Naive thymus-derived CD8-positive, alpha-beta T cell (primary cell): ENCODE data around the gene SEC63. TPM values are rescaled to one million over a fixed set of nuclear protein-coding genes. Genes with fewer than 3 reads are reported as not detected.
"Not testable (repeated sequence)": the region's sequence is repeated elsewhere in the genome, so short reads cannot be mapped to it uniquely, and the experiment has no call there.

ENCODE experiments used
- ATAC-seq, 2 donors: fragments of 150-1000 bp; cut with Tn5 transposase in 1 of 2; sonication (Bioruptor Pico), chemical (Tn5 transposase) in 1 of 2; 1 replicate in 1 of 2; 2 replicates in 1 of 2; pipeline ENCODE4 v1.10.0; 2021; ENCODE audit warnings: mild to moderate bottlenecking in 2 of 2, moderate library complexity in 2 of 2
- POLR2A ChIA-PET: fragments of 350-600 bp; sonication (Branson Sonifier 250); formaldehyde crosslinking; loops from one replicate; lab custom pipeline; 2021; ENCODE audit warnings: antibody characterized with exemption; lab: Charles Lee
- DNase-seq, 10 donors: peaks; one replicate each; pipeline versions ENCODE4 v3.0.0 to v3.0.0-alpha.2; 2020 to 2022
- H3K27ac Mint-ChIP-seq, 10 donors: one replicate each; pipeline ENCODE4 v1.8.0; 2020 to 2022; ENCODE audit warnings: mild to moderate bottlenecking in 10 of 10, mixed read lengths in 10 of 10, moderate library complexity in 4 of 10, inconsistent platforms in 1 of 10
- H3K27me3 Mint-ChIP-seq, 5 donors: one replicate each; pipeline ENCODE4 v1.8.0; 2021 to 2022; ENCODE audit warnings: mixed read lengths in 5 of 5
- H3K36me3 Mint-ChIP-seq, 3 donors: one replicate each; pipeline ENCODE4 v1.8.0; 2020 to 2022; ENCODE audit warnings: mixed read lengths in 3 of 3, mild to moderate bottlenecking in 2 of 3, inconsistent platforms in 1 of 3
- H3K4me1 Mint-ChIP-seq, 4 donors: one replicate each; pipeline ENCODE4 v1.8.0; 2021 to 2022; ENCODE audit warnings: mixed read lengths in 4 of 4
- H3K4me3 Mint-ChIP-seq, 10 donors: one replicate each; pipeline ENCODE4 v1.8.0; 2020 to 2022; ENCODE audit warnings: mild to moderate bottlenecking in 10 of 10, mixed read lengths in 10 of 10, moderate library complexity in 6 of 10, inconsistent platforms in 1 of 10
- H3K9me3 Mint-ChIP-seq, 9 donors: one replicate each; pipeline ENCODE4 v1.8.0; 2020 to 2022; ENCODE audit warnings: mixed read lengths in 9 of 9, mild to moderate bottlenecking in 3 of 9, inconsistent platforms in 1 of 9, moderate library complexity in 1 of 9
- polyA plus RNA-seq, 3 donors: library from polyadenylated mRNA; unstranded; fragments of 300-500 nt; fragmentation: Illumina TruSeq; gene quantifications; one replicate each; pipeline ENCODE4 v1.2.3, GENCODE V29; 2021
- total RNA-seq, 8 experiments: library from RNA in 2 of 8; stranded (reverse) in 2 of 8; gene quantifications; one replicate each; pipeline ENCODE4 v1.2.3 and lab custom pipeline; 2021 to 2026

SEC63 gene, protein sequence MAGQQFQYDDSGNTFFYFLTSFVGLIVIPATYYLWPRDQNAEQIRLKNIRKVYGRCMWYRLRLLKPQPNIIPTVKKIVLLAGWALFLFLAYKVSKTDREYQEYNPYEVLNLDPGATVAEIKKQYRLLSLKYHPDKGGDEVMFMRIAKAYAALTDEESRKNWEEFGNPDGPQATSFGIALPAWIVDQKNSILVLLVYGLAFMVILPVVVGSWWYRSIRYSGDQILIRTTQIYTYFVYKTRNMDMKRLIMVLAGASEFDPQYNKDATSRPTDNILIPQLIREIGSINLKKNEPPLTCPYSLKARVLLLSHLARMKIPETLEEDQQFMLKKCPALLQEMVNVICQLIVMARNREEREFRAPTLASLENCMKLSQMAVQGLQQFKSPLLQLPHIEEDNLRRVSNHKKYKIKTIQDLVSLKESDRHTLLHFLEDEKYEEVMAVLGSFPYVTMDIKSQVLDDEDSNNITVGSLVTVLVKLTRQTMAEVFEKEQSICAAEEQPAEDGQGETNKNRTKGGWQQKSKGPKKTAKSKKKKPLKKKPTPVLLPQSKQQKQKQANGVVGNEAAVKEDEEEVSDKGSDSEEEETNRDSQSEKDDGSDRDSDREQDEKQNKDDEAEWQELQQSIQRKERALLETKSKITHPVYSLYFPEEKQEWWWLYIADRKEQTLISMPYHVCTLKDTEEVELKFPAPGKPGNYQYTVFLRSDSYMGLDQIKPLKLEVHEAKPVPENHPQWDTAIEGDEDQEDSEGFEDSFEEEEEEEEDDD
- 10 to 100 TPM; 76.6 to 81.6 TPM for total RNA-seq
- 10 to 100 TPM; 28.8 to 32.1 (median 31.9) TPM for polyA plus RNA-seq
- 31.0 to 41.8 (median 38.2) reads per million in 6 experiments for total RNA-seq (lab: John Stamatoyannopoulos, UW)

GRCh38 chr6:107957909-107958688, at the start of gene SEC63:
Gene SEC63 (minus strand): TSS chr6:107958208. CDS start chr6:107958009, 199 bp downstream.
- peaks cover 14 to 32% (median 23%) of the 10 kb centered on the region in 4 donors for H3K4me1 Mint-ChIP-seq

GRCh38 chr6:108005961-108006360, 48.0 kb upstream of the SEC63 start:
- no peak for ATAC-seq
- Mint-ChIP-seq H3K9me3 (peaks cover 0 to 26% (median 15%) of the 10 kb centered on the region in 9 donors), H3K36me3 (peaks cover 2 to 23% (median 13%) of the 10 kb centered on the region in 3 donors), H3K27me3 (peaks cover 0 to 7% (median 0%) of the 10 kb centered on the region in 5 donors), H3K27ac (no peak overlapping the region), H3K4me1 (no peaks in the 10 kb centered on the region), H3K4me3 (no peak overlapping the region)
- DNase-seq, result no peak
- POLR2A ChIA-PET, result no interaction called here

More at GRCh38 chr6:107957909-107958688, at the start of gene SEC63:
- POLR2A ChIA-PET, result interaction anchor here (0.8 to 1.4 kb wide), 6 partner anchors 10 to 1425 kb away, joined by 3 to 4 read pairs (median 3); partner anchors contain the start of genes CD164 and PDSS2
- peak within 1 kb of the TSS; percentile 97 to 100 (median 98) for H3K4me3 Mint-ChIP-seq
- peak within 1 kb of the TSS; percentile 81 to 98 (median 97) for H3K27ac Mint-ChIP-seq
- H3K27me3 Mint-ChIP-seq, result no peaks in the 10 kb centered on the region
- peak; percentile 94 to 97 for ATAC-seq
- peak; percentile 93 to 98 (median 96) for DNase-seq
- H3K36me3 Mint-ChIP-seq, result peaks cover 4 to 5% (median 4%) of the 10 kb centered on the region in 3 donors
- H3K9me3 Mint-ChIP-seq, result no peaks in the 10 kb centered on the region

GRCh38 chr6:108004861-108005260, 46.9 kb upstream of the SEC63 start:
- H3K4me3 Mint-ChIP-seq, result no peak overlapping the region
- H3K9me3 Mint-ChIP-seq, result peaks cover 0 to 24% (median 14%) of the 10 kb centered on the region in 9 donors
- ATAC-seq, result no peak

DNA sequence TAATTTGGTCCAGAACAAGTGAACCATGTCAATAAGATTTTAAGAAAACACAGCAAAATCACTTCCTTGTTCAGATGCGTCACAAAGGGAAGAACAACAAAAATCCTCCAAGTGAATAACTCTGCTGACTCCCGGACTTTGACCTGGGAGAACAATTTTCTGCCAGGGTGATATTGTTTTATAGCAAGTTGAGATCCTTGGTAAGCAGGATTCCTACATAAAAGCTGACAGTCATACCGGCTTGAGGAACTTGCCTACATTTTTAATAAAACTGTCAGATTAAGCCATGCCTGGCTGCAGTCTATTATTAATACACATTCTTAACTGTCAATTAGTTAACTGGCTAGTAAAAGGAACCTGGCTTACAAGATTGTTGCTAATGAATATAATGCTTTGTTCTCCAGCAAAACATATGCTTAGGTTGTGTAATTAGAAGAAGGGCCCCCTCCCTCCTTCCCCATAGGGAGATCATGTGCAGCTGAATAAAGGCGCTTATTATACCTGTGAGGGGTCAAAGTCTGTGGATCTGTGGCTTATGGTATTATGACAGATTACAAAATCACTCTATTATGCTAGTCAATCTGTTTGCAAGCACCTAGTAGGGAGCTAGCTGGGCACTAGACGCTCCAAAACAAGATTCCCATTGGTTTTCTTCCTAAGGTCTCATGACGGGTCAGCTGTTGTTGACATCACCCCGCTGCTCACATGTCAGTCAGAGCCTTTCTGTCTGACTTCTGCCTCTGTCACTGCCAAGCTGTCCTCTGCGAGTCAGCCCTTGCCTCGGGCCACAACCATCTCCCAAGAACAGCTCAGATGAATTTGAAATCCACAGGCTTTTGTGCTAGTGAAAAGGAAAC, 44.6 kb upstream of the SEC63 start:
- no peaks in the 10 kb centered on the region for H3K4me1 Mint-ChIP-seq
- H3K27me3 Mint-ChIP-seq, result peaks cover 0 to 3% (median 0%) of the 10 kb centered on the region in 5 donors
- H3K9me3 Mint-ChIP-seq, result peaks cover 0 to 4% (median 0%) of the 10 kb centered on the region in 9 donors
- H3K27ac Mint-ChIP-seq, result no peak overlapping the region
- H3K4me3 Mint-ChIP-seq, result no peak overlapping the region
- no peak for ATAC-seq
- no peak for DNase-seq
- peaks cover 0 to 3% (median 0%) of the 10 kb centered on the region in 3 donors for H3K36me3 Mint-ChIP-seq
- POLR2A ChIA-PET, result no interaction called here

More at GRCh38 chr6:108004861-108005260, 46.9 kb upstream of the SEC63 start:
- Mint-ChIP-seq H3K36me3 (peaks cover 2 to 23% (median 12%) of the 10 kb centered on the region in 3 donors), H3K27ac (no peak overlapping the region), H3K4me1 (no peaks in the 10 kb centered on the region), H3K27me3 (peaks cover 0 to 7% (median 0%) of the 10 kb centered on the region in 5 donors)
- POLR2A ChIA-PET, result no interaction called here
- DNase-seq, result no peak

DNA sequence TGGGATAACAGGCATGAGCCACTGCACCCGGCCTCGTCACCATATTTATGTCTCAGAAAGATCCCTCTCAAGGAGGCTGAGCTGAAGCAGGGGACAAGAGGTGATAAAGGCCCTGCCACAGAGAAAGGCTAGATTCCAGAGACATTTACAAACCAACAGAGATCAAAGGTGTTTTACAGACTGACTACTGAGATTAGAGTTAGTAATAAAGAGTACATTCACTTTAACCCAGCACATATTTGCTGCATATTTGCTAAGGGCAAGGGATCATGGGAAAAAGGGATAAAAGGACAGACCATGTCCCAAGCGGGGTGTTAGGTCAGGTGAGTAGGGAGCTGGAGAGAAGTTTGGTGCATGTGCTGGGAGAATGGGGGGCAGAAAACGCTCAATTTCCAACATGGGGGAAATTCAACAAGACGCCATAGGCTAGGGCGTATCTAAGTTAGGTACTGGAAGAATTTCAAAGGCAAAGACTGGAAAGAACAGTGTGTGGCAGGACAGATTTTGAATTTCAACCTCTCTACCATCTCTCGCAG, 43.8 kb upstream of the SEC63 start:
- H3K27me3 Mint-ChIP-seq, result peaks cover 0 to 3% (median 0%) of the 10 kb centered on the region in 5 donors
- peaks cover 0 to 2% (median 0%) of the 10 kb centered on the region in 3 donors for H3K36me3 Mint-ChIP-seq

GRCh38 chr6:108000259-108000658, 42.3 kb upstream of the SEC63 start:
- H3K4me3 Mint-ChIP-seq, ATAC-seq, DNase-seq, POLR2A ChIA-PET, H3K9me3 Mint-ChIP-seq, H3K27me3 Mint-ChIP-seq, H3K4me1 Mint-ChIP-seq, H3K36me3 Mint-ChIP-seq: not testable (repeated sequence)
- peak overlapping the region in 1 of 10 donors; percentile 32 for H3K27ac Mint-ChIP-seq

More for the DNA sequence above, 43.8 kb upstream of the SEC63 start:
- H3K4me1 Mint-ChIP-seq, result no peaks in the 10 kb centered on the region
- POLR2A ChIA-PET, result no interaction called here
- ATAC-seq, result no peak
- no peak overlapping the region for H3K27ac Mint-ChIP-seq
- DNase-seq, result no peak
- peaks cover 0 to 2% (median 0%) of the 10 kb centered on the region in 9 donors for H3K9me3 Mint-ChIP-seq
- no peak overlapping the region for H3K4me3 Mint-ChIP-seq

DNA sequence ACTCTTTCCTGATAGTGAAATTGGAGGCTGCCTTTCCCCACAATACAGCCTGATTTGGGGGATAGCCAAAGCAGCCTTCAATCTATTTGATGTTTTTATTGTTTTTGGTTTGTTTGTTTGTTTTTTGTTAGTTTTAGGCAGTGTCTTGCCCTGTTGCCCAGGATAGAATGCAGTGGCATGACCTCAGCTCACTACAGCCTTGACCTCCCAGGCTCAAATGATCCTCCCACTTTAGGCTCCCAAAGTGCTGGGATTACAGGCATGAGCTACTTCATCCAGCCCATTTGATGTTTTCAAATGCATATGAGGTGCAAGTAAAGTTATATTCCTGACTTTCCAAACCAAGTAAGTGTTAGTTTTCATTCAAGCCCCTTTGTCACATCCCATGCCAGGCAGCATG, 41.3 kb upstream of the SEC63 start:
- Mint-ChIP-seq H3K9me3 (no peaks in the 10 kb centered on the region), H3K36me3 (no peaks in the 10 kb centered on the region), H3K4me3 (no peak overlapping the region), H3K27ac (no peak overlapping the region), H3K4me1 (no peaks in the 10 kb centered on the region), H3K27me3 (peaks cover 0 to 2% (median 0%) of the 10 kb centered on the region in 5 donors)
- DNase-seq (no peak), ATAC-seq (no peak)
- POLR2A ChIA-PET, result no interaction called here

DNA sequence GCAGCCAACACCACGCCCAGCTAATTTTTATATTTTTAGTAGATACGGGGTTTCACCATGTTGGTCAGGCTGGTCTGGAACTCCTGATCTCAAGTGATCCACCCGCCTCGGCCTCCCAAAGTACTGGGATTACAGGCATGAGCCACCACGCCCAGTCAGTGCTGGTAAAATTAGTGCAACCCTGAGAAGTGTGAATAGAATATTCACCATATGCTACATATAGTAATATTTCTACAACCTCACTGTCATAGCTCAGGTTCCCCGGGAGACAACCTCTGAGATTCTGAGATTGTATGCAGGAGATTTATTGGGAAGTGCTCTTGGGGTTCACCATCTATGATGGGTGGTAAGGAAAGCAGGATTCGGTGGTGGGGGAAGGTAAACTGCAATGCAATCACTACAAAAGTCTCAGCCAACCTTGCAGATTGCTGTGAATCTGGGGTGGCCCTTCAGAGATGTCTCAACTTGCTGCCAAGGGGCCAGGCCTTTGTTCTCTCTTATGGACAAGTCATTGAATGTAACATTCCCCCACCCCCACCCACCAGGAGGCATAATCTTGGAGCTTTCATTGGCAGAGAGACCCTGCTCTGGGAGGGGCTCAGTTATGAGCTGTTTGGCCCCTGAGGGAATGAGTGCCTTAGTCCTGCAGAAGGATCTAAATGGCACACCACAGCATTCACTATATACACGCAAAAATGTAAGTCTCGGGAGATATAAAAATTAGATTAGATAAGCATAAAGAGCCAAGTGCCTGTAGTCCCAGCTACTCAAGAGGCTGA, 34.0 kb upstream of the SEC63 start:
- H3K27ac Mint-ChIP-seq, result peak overlapping the region in 1 of 10 donors; percentile 29
- ATAC-seq, result no peak
- peaks cover 0 to 8% (median 2%) of the 10 kb centered on the region in 4 donors for H3K4me1 Mint-ChIP-seq

GRCh38 chr6:107991061-107991460, 33.1 kb upstream of the SEC63 start:
- no peaks in the 10 kb centered on the region for H3K9me3 Mint-ChIP-seq
- no peak for DNase-seq
- ATAC-seq, result no peak
- POLR2A ChIA-PET, result no interaction called here
- H3K4me3 Mint-ChIP-seq, result peak overlapping the region in 1 of 10 donors; percentile 9
- H3K4me1 Mint-ChIP-seq, result peaks cover 0 to 8% (median 2%) of the 10 kb centered on the region in 4 donors
- no peaks in the 10 kb centered on the region for H3K36me3 Mint-ChIP-seq
- peaks cover 0 to 4% (median 0%) of the 10 kb centered on the region in 5 donors for H3K27me3 Mint-ChIP-seq
- H3K27ac Mint-ChIP-seq, result no peak overlapping the region

More for the DNA sequence above, 34.0 kb upstream of the SEC63 start:
- POLR2A ChIA-PET, result interaction anchor here (0.7 kb wide), 1 partner anchor 69 kb away, joined by 3 read pairs; no protein-coding TSS in a partner anchor
- no peaks in the 10 kb centered on the region for H3K36me3 Mint-ChIP-seq
- DNase-seq, result no peak
- H3K27me3 Mint-ChIP-seq, result peaks cover 0 to 4% (median 0%) of the 10 kb centered on the region in 5 donors
- no peak overlapping the region for H3K4me3 Mint-ChIP-seq
- no peaks in the 10 kb centered on the region for H3K9me3 Mint-ChIP-seq

GRCh38 chr6:107990587-107990986, 32.6 kb upstream of the SEC63 start:
- H3K9me3 Mint-ChIP-seq, H3K27ac Mint-ChIP-seq, H3K36me3 Mint-ChIP-seq, H3K4me3 Mint-ChIP-seq, H3K4me1 Mint-ChIP-seq, ATAC-seq, POLR2A ChIA-PET, DNase-seq, H3K27me3 Mint-ChIP-seq: not testable (repeated sequence)
